K562 (cell line): Measurements from ENCODE around the gene SGCB. TPM values are rescaled to one million over a fixed set of nuclear protein-coding genes. Genes with fewer than 3 reads are reported as not detected.

Source experiments
- ATAC-seq: fragments of 200-7000 bp; cut with Tn5 transposase; 3 replicates; pipeline ENCODE4 v1.9.1; 2020; ENCODE audit warnings: moderate library complexity
- BruUV-seq: library from RNA; stranded (reverse); fragments of 400-500 nt; replicated peaks from 2 replicates; lab custom pipeline; 2021; lab: Mats Ljungman, UMichigan
- CTCF ChIA-PET: fragments of 300-600 bp; formaldehyde crosslinking; extraction: SDS; loops from one replicate; lab custom pipeline; 2021; ENCODE audit warnings: low intra/inter-chr PET ratio; lab: Yijun Ruan, JAX
- POLR2A ChIA-PET: fragments of 300-600, 350-650 bp; sonication (Branson Sonifier 250); formaldehyde crosslinking; extraction: SDS; loops from one replicate; lab custom pipeline; 2021; ENCODE audit warnings: antibody characterized with exemption, inconsistent platforms; lab: Yijun Ruan, JAX
- DNase-seq, 4 experiments: peaks; one replicate each; pipeline versions ENCODE4 v3.0.0 to v3.0.0-alpha.2; 2011 to 2018; ENCODE audit warnings: low spot score in 3 of 4, mixed read lengths in 3 of 4; ENCODE audit errors: extremely low read depth in 1 of 4
- FAIRE-seq: peaks from 2 replicates; lab custom pipeline; 2011; peaks lifted over from hg19 to GRCh38; lab: Jason Lieb, UNC
- H2AFZ ChIP-seq: 2 replicates; pipeline ENCODE4 v1.6.0; 2011; ENCODE audit warnings: low read depth, low read length, control low read depth, inconsistent platforms
- H3K27ac ChIP-seq: fragments of 200-600 bp; 3 replicates; pipeline ENCODE4 v1.8.0; 2011; ENCODE audit warnings: low read depth, mild to moderate bottlenecking, control low read depth, inconsistent platforms, low read length, moderate library complexity, mixed read lengths; ENCODE audit errors: extremely low read depth
- H3K27me3 ChIP-seq, 2 experiments: fragments of 300-600 bp in 1 of 2; 2 replicates in 1 of 2; 3 replicates in 1 of 2; pipeline versions ENCODE4 v1.6.0 to v1.8.0; 2011; ENCODE audit warnings: inconsistent platforms in 2 of 2, low read length in 2 of 2, mild to moderate bottlenecking in 1 of 2, mixed read lengths in 1 of 2, moderate library complexity in 1 of 2; ENCODE audit not compliant: control insufficient read depth in 2 of 2, insufficient read depth in 2 of 2
- H3K36me3 ChIP-seq: fragments of 300-600 bp; 3 replicates; pipeline ENCODE4 v1.8.0; 2011; ENCODE audit warnings: mild to moderate bottlenecking, low read length, inconsistent platforms; ENCODE audit not compliant: control insufficient read depth, insufficient read depth
- H3K4me1 ChIP-seq, 2 experiments: fragments of 200-600 bp in 1 of 2; replicated peaks in 1 of 2; 2 replicates in 1 of 2; 3 replicates in 1 of 2; pipeline versions ENCODE4 v1.5.1 to v1.8.0; 2011; ENCODE audit warnings: inconsistent platforms in 2 of 2, low read length in 2 of 2, mild to moderate bottlenecking in 1 of 2, mixed read lengths in 1 of 2, moderate library complexity in 1 of 2; ENCODE audit not compliant: control insufficient read depth in 2 of 2, insufficient read depth in 2 of 2
- H3K4me2 ChIP-seq: 2 replicates; pipeline ENCODE4 v1.6.1; 2011; ENCODE audit warnings: low read length, control low read depth, inconsistent platforms, mixed read lengths; ENCODE audit not compliant: insufficient read depth
- H3K4me3 ChIP-seq: fragments of 200-600 bp; sonication (generic), shearing (Covaris generic); 2 replicates; pipeline ENCODE4 v1.5.1; 2016; ENCODE audit warnings: control low read depth, inconsistent platforms
- H3K79me2 ChIP-seq: fragments of 200-600 bp; 3 replicates; pipeline ENCODE4 v1.8.0; 2011; ENCODE audit warnings: low read length, inconsistent platforms; ENCODE audit not compliant: control insufficient read depth, insufficient read depth
- H3K9ac ChIP-seq, 2 experiments: 2 replicates each; pipeline versions ENCODE4 v1.6.0 to v1.6.1; 2011; ENCODE audit warnings: low read depth in 2 of 2, low read length in 2 of 2, control low read depth in 1 of 2, inconsistent platforms in 1 of 2, mild to moderate bottlenecking in 1 of 2, mixed read lengths in 1 of 2; ENCODE audit not compliant: insufficient read depth in 1 of 2
- H3K9me1 ChIP-seq: one replicate; pipeline ENCODE4 v1.6.0; 2011; ENCODE audit warnings: inconsistent platforms, mild to moderate bottlenecking, low read length, moderate library complexity; ENCODE audit not compliant: control insufficient read depth, insufficient read depth
- H3K9me3 ChIP-seq: replicated peaks from 2 replicates; pipeline ENCODE4 v1.5.1; 2011; ENCODE audit warnings: low read depth, low read length, inconsistent platforms; ENCODE audit not compliant: control insufficient read depth, insufficient read depth
- H4K20me1 ChIP-seq: replicated peaks from 2 replicates; pipeline ENCODE4 v1.6.1; 2011; ENCODE audit warnings: low read length, inconsistent platforms, mixed read lengths; ENCODE audit not compliant: control insufficient read depth, insufficient read depth
- CHD4 ChIP-seq: fragments of 200-600 bp; sonication (generic); IDR thresholded peaks from 3 replicates; pipeline ENCODE4 v1.6.1; 2012; ENCODE audit warnings: low read depth, mild to moderate bottlenecking, mixed read lengths, low read length, inconsistent platforms; ENCODE audit not compliant: insufficient read depth, insufficient replicate concordance, poor library complexity, severe bottlenecking
- GTF2E2 ChIP-seq: fragments of 200-800 bp; sonication (Bioruptor generic); IDR thresholded peaks from 2 replicates; pipeline ENCODE4 v1.6.1; 2016; ENCODE audit warnings: missing genetic modification characterization, missing compliant biosample characterization
- HNRNPH1 ChIP-seq: fragments of 200-400 bp; formaldehyde crosslinking; optimal IDR thresholded peaks from 2 replicates; pipeline ENCODE3; 2017; ENCODE audit warnings: low read depth, mild to moderate bottlenecking, low read length, moderate library complexity
- JUND ChIP-seq, 2 experiments: IDR thresholded peaks; 2 replicates in 1 of 2; 3 replicates in 1 of 2; pipeline ENCODE4 v1.6.1; 2011; ENCODE audit warnings: borderline replicate concordance in 2 of 2, low read depth in 2 of 2, low read length in 2 of 2, improper control_type of control experiment in 1 of 2, missing biosample characterization in 1 of 2, missing genetic modification characterization in 1 of 2, missing genetic modification reagents in 1 of 2
- MCM3 ChIP-seq: fragments of 450-650 bp; IDR thresholded peaks from 2 replicates; pipeline ENCODE4 v1.6.1; 2016
- RCOR1 ChIP-seq, 2 experiments: IDR thresholded peaks; 2 replicates each; pipeline ENCODE4 v1.6.1; 2012; ENCODE audit warnings: low read depth in 2 of 2, low read length in 2 of 2, borderline replicate concordance in 1 of 2, improper control_type of control experiment in 1 of 2
- ZNF224 ChIP-seq: sonication (generic); formaldehyde crosslinking; IDR thresholded peaks from 2 replicates; pipeline ENCODE4 v1.8.0; 2022; ENCODE audit warnings: mild to moderate bottlenecking, missing genetic modification reagents
- ZNF668 ChIP-seq: fragments of 250-450 bp; sonication (Bioruptor Pico); IDR thresholded peaks from 2 replicates; pipeline ENCODE4 v1.8.0; 2022; ENCODE audit warnings: mild to moderate bottlenecking, inconsistent platforms
- WGBS: fragments of 100-300 bp; shearing (Covaris generic); methylation state at CpG from one replicate; pipeline ENCODE4 v1.1.6; 2016; ENCODE audit warnings: low coverage, mixed read lengths; ENCODE audit not compliant: insufficient coverage; ENCODE audit errors: missing lambda C conversion rate; 5-methylcytosine and 5-hydroxymethylcytosine counted together
- in situ Hi-C: fragments of 300-500 bp; cut with MboI; formaldehyde crosslinking; loops from 4 replicates; pipeline ENCODE4 v1.15.0; 2018; ENCODE audit warnings: inconsistent platforms, mixed read lengths
- intact Hi-C: fragments of 100-400 bp; cut with micrococcal nuclease; formaldehyde crosslinking; loops from 2 replicates; pipeline ENCODE4 v1.14.2; 2022
- polyA plus RNA-seq, 8 experiments: library from polyadenylated mRNA; depleted of rRNA in 4 of 8; stranded (reverse) in 5 of 8; unstranded in 3 of 8; fragments of >200 nt; fragmentation: Nextera tagmentation in 2 of 8; fragmentation: Illumina TruSeq in 1 of 8; extraction: Ambion mirVana in 2 of 8; extraction: Trizol in 1 of 8; gene quantifications; 2 replicates each; pipeline versions ENCODE4 v1.2.1 to v1.2.3, GENCODE V29; 2011 to 2014; ENCODE audit warnings: inconsistent platforms in 1 of 8, missing spikeins in 1 of 8
- total RNA-seq, 7 experiments: library from RNA; depleted of rRNA in 6 of 7; stranded (reverse); fragments of >200 nt in 6 of 7; fragmentation: Illumina TruSeq in 2 of 7; extraction: Trizol in 2 of 7; gene quantifications; 2 replicates each; pipeline versions ENCODE4 v1.2.1 to v1.2.3, GENCODE V29; 2011 to 2021; ENCODE audit warnings: low replicate concordance in 1 of 7
- TF ChIP-seq, protein P1 (sequence below): fragments of 250-450 bp; sonication (Bioruptor Pico); IDR thresholded peaks from 2 replicates; pipeline ENCODE4 v1.8.0; 2021; ENCODE audit warnings: mild to moderate bottlenecking, moderate library complexity
- TF ChIP-seq, protein P2 (sequence below), 2 experiments: fragments of 450-650 bp; conservative IDR thresholded peaks; 2 replicates each; pipeline ENCODE4 v1.6.1; 2017; ENCODE audit warnings: mild to moderate bottlenecking in 2 of 2, moderate library complexity in 2 of 2

The SGCB gene
- total and polyA plus RNA-seq, 9 of the 15 experiments (the other 6 are each of a cell fraction or from before 2014, with no cell fraction given): 0.01 to 0.20 (median 0.07) TPM; not detected in 3

DNA sequence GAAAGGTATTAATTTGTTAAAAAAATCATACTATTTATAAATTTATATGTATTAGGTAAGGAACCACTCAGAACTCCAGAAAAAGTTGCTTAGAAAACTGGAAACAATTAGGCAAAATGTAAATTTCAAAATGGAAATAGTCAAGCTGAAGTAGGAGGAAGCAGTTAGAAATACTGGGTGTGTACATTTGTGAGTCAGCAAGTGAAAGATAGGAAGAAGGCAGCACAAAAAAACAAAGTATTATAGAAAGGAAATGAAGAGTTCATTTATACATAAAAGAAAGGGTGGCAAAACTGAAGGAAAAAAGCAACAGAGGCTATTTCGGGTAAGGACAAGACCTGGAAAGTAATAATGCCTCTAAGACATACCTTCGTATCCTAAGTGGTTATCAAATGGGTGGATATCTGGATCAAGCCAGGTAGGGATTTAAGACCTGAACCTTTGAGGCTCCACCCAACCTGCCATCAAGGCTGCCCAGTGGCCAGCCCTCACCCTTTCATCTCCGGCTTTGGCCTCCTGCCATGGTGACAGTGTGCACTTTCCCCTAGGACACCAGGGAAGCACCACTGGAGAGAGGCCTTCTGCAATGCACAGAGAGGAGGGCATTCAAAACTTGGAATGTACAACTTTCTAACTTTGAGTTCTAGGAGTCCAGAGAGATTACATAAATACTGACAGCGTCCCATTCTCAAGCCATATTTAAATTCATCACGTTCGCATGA, 18.0 kb downstream of the SGCB start, which contains the start of gene LRRC66:
Gene LRRC66 (minus strand): TSS at position 428 of the 722 bp plus-strand sequence. CDS start 2,750 bp downstream, outside the sequence.
- H3K4me1 ChIP-seq: no peaks in the 10 kb centered on the region; a peak in 1 of 5 replicates
- no peak within 1 kb of the TSS for H2AFZ ChIP-seq
- FAIRE-seq (no peak), DNase-seq (no peak), ATAC-seq (no peak)
- in situ Hi-C loops (no loop called here), intact Hi-C loops (no loop called here)
- no peaks in the 10 kb centered on the region for H3K9me3 ChIP-seq
- H3K27me3 ChIP-seq: no peaks in the 10 kb centered on the region
- H3K4me3 ChIP-seq: no peak within 1 kb of the TSS
- H3K9me1 ChIP-seq: no peaks in the 10 kb centered on the region
- ChIA-PET POLR2A (no interaction called here), CTCF (interaction anchor here (1.8 kb wide), 1 partner anchor 189 kb away, joined by 5 read pairs; no protein-coding TSS in a partner anchor)
- no peak for TF ChIP-seq RCOR1 (IDR thresholded peaks at IDR 0.05; ENCODE audit: borderline replicate concordance in 1 of 2, low read depth in 2 of 2, low read length in 2 of 2)
- TF ChIP-seq GTF2E2 (tag): no peak
- TF ChIP-seq, protein P1, sequence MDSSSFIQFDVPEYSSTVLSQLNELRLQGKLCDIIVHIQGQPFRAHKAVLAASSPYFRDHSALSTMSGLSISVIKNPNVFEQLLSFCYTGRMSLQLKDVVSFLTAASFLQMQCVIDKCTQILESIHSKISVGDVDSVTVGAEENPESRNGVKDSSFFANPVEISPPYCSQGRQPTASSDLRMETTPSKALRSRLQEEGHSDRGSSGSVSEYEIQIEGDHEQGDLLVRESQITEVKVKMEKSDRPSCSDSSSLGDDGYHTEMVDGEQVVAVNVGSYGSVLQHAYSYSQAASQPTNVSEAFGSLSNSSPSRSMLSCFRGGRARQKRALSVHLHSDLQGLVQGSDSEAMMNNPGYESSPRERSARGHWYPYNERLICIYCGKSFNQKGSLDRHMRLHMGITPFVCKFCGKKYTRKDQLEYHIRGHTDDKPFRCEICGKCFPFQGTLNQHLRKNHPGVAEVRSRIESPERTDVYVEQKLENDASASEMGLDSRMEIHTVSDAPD (CRISPR knock-in tag): no peak
- TF ChIP-seq CHD4: no peak
- TF ChIP-seq, protein P2, sequence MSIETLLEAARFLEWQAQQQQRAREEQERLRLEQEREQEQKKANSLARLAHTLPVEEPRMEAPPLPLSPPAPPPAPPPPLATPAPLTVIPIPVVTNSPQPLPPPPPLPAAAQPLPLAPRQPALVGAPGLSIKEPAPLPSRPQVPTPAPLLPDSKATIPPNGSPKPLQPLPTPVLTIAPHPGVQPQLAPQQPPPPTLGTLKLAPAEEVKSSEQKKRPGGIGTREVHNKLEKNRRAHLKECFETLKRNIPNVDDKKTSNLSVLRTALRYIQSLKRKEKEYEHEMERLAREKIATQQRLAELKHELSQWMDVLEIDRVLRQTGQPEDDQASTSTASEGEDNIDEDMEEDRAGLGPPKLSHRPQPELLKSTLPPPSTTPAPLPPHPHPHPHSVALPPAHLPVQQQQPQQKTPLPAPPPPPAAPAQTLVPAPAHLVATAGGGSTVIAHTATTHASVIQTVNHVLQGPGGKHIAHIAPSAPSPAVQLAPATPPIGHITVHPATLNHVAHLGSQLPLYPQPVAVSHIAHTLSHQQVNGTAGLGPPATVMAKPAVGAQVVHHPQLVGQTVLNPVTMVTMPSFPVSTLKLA (conservative IDR thresholded peaks at IDR 0.05): no peak
- no peak for TF ChIP-seq ZNF224 (CRISPR knock-in tag)
- TF ChIP-seq ZNF668: no peak
- TF ChIP-seq JUND (IDR thresholded peaks at IDR 0.05; ENCODE audit: borderline replicate concordance, low read depth, low read length): no peak
- TF ChIP-seq JUND (tag; IDR thresholded peaks at IDR 0.05; ENCODE audit: borderline replicate concordance, low read depth, low read length): no peak
- TF ChIP-seq HNRNPH1: no peak
- TF ChIP-seq MCM3: no peak
- H3K27ac ChIP-seq: no peak within 1 kb of the TSS
- H3K4me2 ChIP-seq: no peak within 1 kb of the TSS
- 1% methylated on average over 6 of the region's 6 CpGs for WGBS
- no peaks in the 10 kb centered on the region for H3K79me2 ChIP-seq
- BruUV-seq: no TSS peak
- H3K9ac ChIP-seq: no peak within 1 kb of the TSS
- H4K20me1 ChIP-seq: no peaks in the 10 kb centered on the region
- H3K36me3 ChIP-seq: no peaks in the 10 kb centered on the region
